ENCODE measurements around the gene KPNA4. TPM values are rescaled to one million over a fixed set of nuclear protein-coding genes. Genes with fewer than 3 reads are reported as not detected.

KPNA4 gene
- total and polyA plus RNA-seq, 2 of the 4 experiments (the other 2 are of a cell fraction): 12.9 to 46.1 TPM

DNA sequence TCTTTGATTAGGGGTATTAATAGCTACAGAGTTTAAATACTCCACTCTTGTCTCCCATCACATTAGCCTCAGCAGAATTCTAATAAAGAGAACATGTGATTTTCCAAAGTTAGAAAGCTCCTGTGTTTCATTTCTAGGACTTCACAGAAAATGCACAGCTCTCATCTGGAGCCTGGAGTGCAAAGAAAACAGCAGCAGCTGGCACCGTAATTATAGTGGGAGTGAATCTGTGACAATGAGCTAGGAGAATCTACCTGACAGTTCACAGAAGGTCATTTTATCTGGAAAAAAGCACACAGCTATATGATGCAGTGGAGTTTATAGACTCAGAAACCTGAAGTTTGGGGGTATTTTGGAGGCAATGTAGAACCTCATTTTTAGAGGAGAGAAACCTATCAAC lies 110.4 kb downstream of the KPNA4 start:
- H3K23ac ChIP-seq (ENCODE audit: low read depth, low read length): no peak overlapping the region
- no peak overlapping the region for H2BK120ac ChIP-seq (ENCODE audit: low read depth, low read length)
- no peaks in the 10 kb centered on the region for H3K27me3 ChIP-seq (ENCODE audit: control insufficient read depth, insufficient read depth, low read length)
- no peak overlapping the region for H3K27ac ChIP-seq (ENCODE audit: insufficient read depth, low read length)
- H2AK9ac ChIP-seq (replicated peaks; ENCODE audit: low read depth, low read length, poor library complexity): no peak overlapping the region
- H3K56ac ChIP-seq (ENCODE audit: extremely low read depth, insufficient read depth, low read length): no peak overlapping the region
- H3K4me1 ChIP-seq (ENCODE audit: control insufficient read depth, insufficient read depth, low read length): peaks cover 6% of the 10 kb centered on the region
- H3K9me3 ChIP-seq (ENCODE audit: control insufficient read depth, insufficient read depth, low read length): no peaks in the 10 kb centered on the region
- peaks cover 3% of the 10 kb centered on the region; the same call in 1 of the 2 replicates for H3K9me1 ChIP-seq (ENCODE audit: insufficient read depth, low read length)
- DNase-seq (no peak), ATAC-seq (ENCODE audit: low read depth) (no peak)
- intact Hi-C loops (cut with micrococcal nuclease) (no loop called here), dilution Hi-C loops (cut with HindIII; ENCODE audit: low sequenced_read_pairs, unreplicated experiment) (no loop called here), in situ Hi-C loops (cut with MboI; ENCODE audit: low sequenced_read_pairs) (no loop called here)
- TF ChIP-seq POLR2A (IDR thresholded peaks at IDR 0.05; ENCODE audit: low read depth, low read length) (no peak), MXI1 (IDR thresholded peaks at IDR 0.05; ENCODE audit: borderline replicate concordance, low read depth, low read length) (no peak), NFE2L2 (IDR thresholded peaks at IDR 0.05; ENCODE audit: low read depth, low read length) (no peak), SMC3 (IDR thresholded peaks at IDR 0.05; ENCODE audit: low read depth, low read length) (no peak), MAZ (IDR thresholded peaks at IDR 0.05; ENCODE audit: borderline replicate concordance, low read depth, low read length) (no peak), CEBPB (IDR thresholded peaks at IDR 0.05; ENCODE audit: low read depth, low read length) (no peak), RCOR1 (IDR thresholded peaks at IDR 0.05; ENCODE audit: insufficient replicate concordance, low read length) (no peak), CTCF (conservative IDR thresholded peaks at IDR 0.05; ENCODE audit: low read depth, low read length) (no peak)
- TF ChIP-seq, protein P1, sequence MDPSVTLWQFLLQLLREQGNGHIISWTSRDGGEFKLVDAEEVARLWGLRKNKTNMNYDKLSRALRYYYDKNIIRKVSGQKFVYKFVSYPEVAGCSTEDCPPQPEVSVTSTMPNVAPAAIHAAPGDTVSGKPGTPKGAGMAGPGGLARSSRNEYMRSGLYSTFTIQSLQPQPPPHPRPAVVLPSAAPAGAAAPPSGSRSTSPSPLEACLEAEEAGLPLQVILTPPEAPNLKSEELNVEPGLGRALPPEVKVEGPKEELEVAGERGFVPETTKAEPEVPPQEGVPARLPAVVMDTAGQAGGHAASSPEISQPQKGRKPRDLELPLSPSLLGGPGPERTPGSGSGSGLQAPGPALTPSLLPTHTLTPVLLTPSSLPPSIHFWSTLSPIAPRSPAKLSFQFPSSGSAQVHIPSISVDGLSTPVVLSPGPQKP (IDR thresholded peaks at IDR 0.05; ENCODE audit: borderline replicate concordance, low read depth, low read length): no peak
- no peaks in the 10 kb centered on the region for H4K20me1 ChIP-seq (ENCODE audit: insufficient read depth, low read length)
- H4K8ac ChIP-seq (ENCODE audit: low read depth in 2 of 2, low read length in 2 of 2): no peak overlapping the region
- H3K36me3 ChIP-seq (ENCODE audit: control insufficient read depth, insufficient read depth, low read length): no peaks in the 10 kb centered on the region
- no peak overlapping the region for H3K9ac ChIP-seq (ENCODE audit: low read depth, low read length)
- no peak overlapping the region for H2BK20ac ChIP-seq (ENCODE audit: low read depth, low read length)
- no peak overlapping the region for H3K4me2 ChIP-seq (ENCODE audit: low read depth, low read length)
- no peak overlapping the region for H2BK5ac ChIP-seq (ENCODE audit: low read depth, low read length, poor library complexity, severe bottlenecking)
- H3K4me3 ChIP-seq (ENCODE audit: insufficient read depth, low read depth, low read length): no peak overlapping the region
- H4K5ac ChIP-seq (ENCODE audit: low read depth, low read length): no peak overlapping the region
- POLR2A ChIA-PET (ENCODE audit: unreplicated experiment): no interaction called here
- BruUV-seq (replicated peaks): no TSS peak
- H3K14ac ChIP-seq (replicated peaks; ENCODE audit: low read depth, low read length): no peak overlapping the region
- H3K4ac ChIP-seq (ENCODE audit: low read depth, low read length): no peak overlapping the region
- H3K18ac ChIP-seq (ENCODE audit: low read depth, low read length): no peak overlapping the region
- WGBS, 2 experiments (ENCODE audit: extremely low coverage in 2 of 2, insufficient read length in 1 of 2): no CpG with 5 or more reads among the region's 1 CpG
- H2AK5ac ChIP-seq (ENCODE audit: low read depth, low read length): no peak overlapping the region
- H4K91ac ChIP-seq (ENCODE audit: insufficient read depth, low read depth, low read length): no peak overlapping the region
- CTCF ChIA-PET: no interaction called here
- H2BK15ac ChIP-seq (ENCODE audit: low read depth, low read length): no peak overlapping the region
- peaks cover 0 to 10% of the 10 kb centered on the region in 2 experiments; a peak in 2 of 4 replicates for H3K79me1 ChIP-seq (ENCODE audit: low read depth in 1 of 2, low read length in 2 of 2)
- no peak overlapping the region for H2AFZ ChIP-seq (replicated peaks; ENCODE audit: low read length, poor library complexity)

Data from IMR-90 (cell line).